ENCODE data around the gene ATRIP. TPM values are rescaled to one million over a fixed set of nuclear protein-coding genes. Genes with fewer than 3 reads are reported as not detected.

Gene ATRIP
- total and polyA plus RNA-seq, 2 donors from 2014 or later, result 5.4 to 6.7 TPM

GRCh38 chr3:48514431-48515227 lies 68.1 kb downstream of the ATRIP start:
- Histone ChIP-seq H3K9ac (ENCODE audit: low read length in 3 of 3) (no peak overlapping the region), H3K4me3 (ENCODE audit: low read length in 3 of 3) (no peak overlapping the region), H3K36me3 (ENCODE audit: control insufficient read depth in 2 of 3, insufficient read depth in 3 of 3, low read length in 3 of 3) (no peaks in the 10 kb centered on the region), H3K9me3 (ENCODE audit: control insufficient read depth in 2 of 3, insufficient read depth in 1 of 3, low read length in 3 of 3) (no peaks in the 10 kb centered on the region), H3K27me3 (ENCODE audit: control insufficient read depth, insufficient read depth, low read length) (no peaks in the 10 kb centered on the region), H3K4me1 (ENCODE audit: control insufficient read depth in 2 of 3, insufficient read depth in 2 of 3, low read depth in 1 of 3, low read length in 3 of 3) (no peaks in the 10 kb centered on the region), H3K27ac (ENCODE audit: low read depth in 2 of 2, low read length in 2 of 2) (no peak overlapping the region)
- TF ChIP-seq CTCF (IDR thresholded peaks at IDR 0.05; ENCODE audit: borderline replicate concordance, extremely low read depth, insufficient read depth), result no peak
- peak in 1 of 5 donors; percentile 16 for DNase-seq
- intact Hi-C loops (cut with DNase I), result no loop called here
- no peak for FAIRE-seq

Other genes starting within 250 kb of the ATRIP start
- not detected for gene CAMP, start 223.2 kb upstream of the ATRIP start, total RNA-seq
- not detected for gene CAMP, start 223.2 kb upstream of the ATRIP start, polyA plus RNA-seq (ENCODE audit: insufficient read depth, low read depth, low replicate concordance)
- gene ZNF589, start 205.6 kb upstream of the ATRIP start, total RNA-seq, result 13.3 TPM
- 6.5 TPM for gene ZNF589, start 205.6 kb upstream of the ATRIP start, polyA plus RNA-seq (ENCODE audit: insufficient read depth, low read depth, low replicate concordance)
- 32.9 TPM for gene NME6, start 145.4 kb upstream of the ATRIP start, total RNA-seq
- gene NME6, start 145.4 kb upstream of the ATRIP start, polyA plus RNA-seq (ENCODE audit: insufficient read depth, low read depth, low replicate concordance), result 19.9 TPM
- gene SPINK8, start 113.1 kb upstream of the ATRIP start, total RNA-seq, result not detected
- gene SPINK8, start 113.1 kb upstream of the ATRIP start, polyA plus RNA-seq (ENCODE audit: insufficient read depth, low read depth, low replicate concordance), result not detected
- not detected for gene FBXW12, start 74.5 kb upstream of the ATRIP start, total RNA-seq
- not detected for gene FBXW12, start 74.5 kb upstream of the ATRIP start, polyA plus RNA-seq (ENCODE audit: insufficient read depth, low read depth, low replicate concordance)
- 224 TPM for gene PLXNB1, start 16.7 kb upstream of the ATRIP start, total RNA-seq
- gene PLXNB1, start 16.7 kb upstream of the ATRIP start, polyA plus RNA-seq (ENCODE audit: insufficient read depth, low read depth, low replicate concordance), result 101 TPM
- gene CCDC51, start 6.6 kb upstream of the ATRIP start, total RNA-seq, result 13.8 TPM
- gene CCDC51, start 6.6 kb upstream of the ATRIP start, polyA plus RNA-seq (ENCODE audit: insufficient read depth, low read depth, low replicate concordance), result 32.8 TPM
- 195 TPM for gene TMA7, start 6.5 kb upstream of the ATRIP start, total RNA-seq
- gene TMA7, start 6.5 kb upstream of the ATRIP start, polyA plus RNA-seq (ENCODE audit: insufficient read depth, low read depth, low replicate concordance), result 631 TPM
- gene SHISA5, start 57.4 kb downstream of the ATRIP start, total RNA-seq, result 214 TPM
- 157 TPM for gene SHISA5, start 57.4 kb downstream of the ATRIP start, polyA plus RNA-seq (ENCODE audit: insufficient read depth, low read depth, low replicate concordance)
- 4.6 TPM for gene PFKFB4, start 110.1 kb downstream of the ATRIP start, total RNA-seq
- gene PFKFB4, start 110.1 kb downstream of the ATRIP start, polyA plus RNA-seq (ENCODE audit: insufficient read depth, low read depth, low replicate concordance), result 2.1 TPM
- not detected for gene UCN2, start 117.0 kb downstream of the ATRIP start, total RNA-seq
- gene UCN2, start 117.0 kb downstream of the ATRIP start, polyA plus RNA-seq (ENCODE audit: insufficient read depth, low read depth, low replicate concordance), result not detected
- gene COL7A1, start 148.6 kb downstream of the ATRIP start, total RNA-seq, result 13.1 TPM
- gene COL7A1, start 148.6 kb downstream of the ATRIP start, polyA plus RNA-seq (ENCODE audit: insufficient read depth, low read depth, low replicate concordance), result 14.4 TPM
- gene UQCRC1, start 162.9 kb downstream of the ATRIP start, total RNA-seq, result 207 TPM
- gene UQCRC1, start 162.9 kb downstream of the ATRIP start, polyA plus RNA-seq (ENCODE audit: insufficient read depth, low read depth, low replicate concordance), result 584 TPM
- not detected for gene TMEM89, start 175.0 kb downstream of the ATRIP start, total RNA-seq
- gene TMEM89, start 175.0 kb downstream of the ATRIP start, polyA plus RNA-seq (ENCODE audit: insufficient read depth, low read depth, low replicate concordance), result not detected
- 15.4 TPM for gene SLC26A6, start 188.7 kb downstream of the ATRIP start, total RNA-seq
- 20.6 TPM for gene SLC26A6, start 188.7 kb downstream of the ATRIP start, polyA plus RNA-seq (ENCODE audit: insufficient read depth, low read depth, low replicate concordance)
- gene CELSR3, start 216.1 kb downstream of the ATRIP start, total RNA-seq, result 2.0 TPM
- 0.17 TPM for gene CELSR3, start 216.1 kb downstream of the ATRIP start, polyA plus RNA-seq (ENCODE audit: insufficient read depth, low read depth, low replicate concordance)
- 31.2 TPM for gene NCKIPSD, start 239.2 kb downstream of the ATRIP start, total RNA-seq
- gene NCKIPSD, start 239.2 kb downstream of the ATRIP start, polyA plus RNA-seq (ENCODE audit: insufficient read depth, low read depth, low replicate concordance), result 24.0 TPM